ENCODE measurements around the gene ODAD2.

DNA sequence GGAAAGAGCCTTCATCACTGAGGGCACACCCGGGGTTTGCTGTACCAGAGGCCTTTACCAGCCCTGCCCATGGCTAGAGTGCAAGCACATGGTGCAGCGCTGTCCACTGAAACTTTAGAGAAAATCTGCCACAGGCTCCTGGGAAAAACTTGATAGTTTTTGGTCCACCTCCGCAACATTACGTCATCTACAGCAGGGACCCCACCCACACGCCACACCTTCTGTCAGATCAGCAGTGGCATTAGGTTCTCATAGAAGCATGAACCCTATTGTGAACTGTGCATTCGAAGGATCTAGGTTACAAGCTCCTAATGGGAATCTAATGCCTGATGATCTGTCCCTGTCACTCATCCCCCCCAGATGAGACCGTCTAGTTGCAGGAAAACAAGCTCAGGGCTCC is 2.5 kb upstream of the ODAD2 start:
- TF ChIP-seq CTCF (IDR thresholded peaks at IDR 0.05 in 2 of 3, conservative IDR thresholded peaks at IDR 0.05 in 1 of 3; ENCODE audit: borderline replicate concordance in 1 of 3, insufficient read depth in 1 of 3, low read depth in 2 of 3, low read length in 2 of 3) = no peak
- no peak for TF ChIP-seq POLR2A (IDR thresholded peaks at IDR 0.05; ENCODE audit: borderline replicate concordance, extremely low read depth, insufficient read depth, insufficient read length)
- no peak for TF ChIP-seq ZNF274 (IDR thresholded peaks at IDR 0.05; ENCODE audit: low read depth, low read length)
- no peak for TF ChIP-seq YY1 (IDR thresholded peaks at IDR 0.05; ENCODE audit: extremely low read depth, insufficient replicate concordance, low read depth, low read length)
- TF ChIP-seq EZH2 (IDR thresholded peaks at IDR 0.05) = no peak
- no peak for TF ChIP-seq POLR2AphosphoS5 (IDR thresholded peaks at IDR 0.05; ENCODE audit: low read depth, low read length)
- TF ChIP-seq ATF3 (IDR thresholded peaks at IDR 0.05) = no peak
- TF ChIP-seq RAD21 (IDR thresholded peaks at IDR 0.05; ENCODE audit: low read depth) = no peak
- no peak for TF ChIP-seq SIN3A (IDR thresholded peaks at IDR 0.05; ENCODE audit: low read depth)
- TF ChIP-seq, protein P1, sequence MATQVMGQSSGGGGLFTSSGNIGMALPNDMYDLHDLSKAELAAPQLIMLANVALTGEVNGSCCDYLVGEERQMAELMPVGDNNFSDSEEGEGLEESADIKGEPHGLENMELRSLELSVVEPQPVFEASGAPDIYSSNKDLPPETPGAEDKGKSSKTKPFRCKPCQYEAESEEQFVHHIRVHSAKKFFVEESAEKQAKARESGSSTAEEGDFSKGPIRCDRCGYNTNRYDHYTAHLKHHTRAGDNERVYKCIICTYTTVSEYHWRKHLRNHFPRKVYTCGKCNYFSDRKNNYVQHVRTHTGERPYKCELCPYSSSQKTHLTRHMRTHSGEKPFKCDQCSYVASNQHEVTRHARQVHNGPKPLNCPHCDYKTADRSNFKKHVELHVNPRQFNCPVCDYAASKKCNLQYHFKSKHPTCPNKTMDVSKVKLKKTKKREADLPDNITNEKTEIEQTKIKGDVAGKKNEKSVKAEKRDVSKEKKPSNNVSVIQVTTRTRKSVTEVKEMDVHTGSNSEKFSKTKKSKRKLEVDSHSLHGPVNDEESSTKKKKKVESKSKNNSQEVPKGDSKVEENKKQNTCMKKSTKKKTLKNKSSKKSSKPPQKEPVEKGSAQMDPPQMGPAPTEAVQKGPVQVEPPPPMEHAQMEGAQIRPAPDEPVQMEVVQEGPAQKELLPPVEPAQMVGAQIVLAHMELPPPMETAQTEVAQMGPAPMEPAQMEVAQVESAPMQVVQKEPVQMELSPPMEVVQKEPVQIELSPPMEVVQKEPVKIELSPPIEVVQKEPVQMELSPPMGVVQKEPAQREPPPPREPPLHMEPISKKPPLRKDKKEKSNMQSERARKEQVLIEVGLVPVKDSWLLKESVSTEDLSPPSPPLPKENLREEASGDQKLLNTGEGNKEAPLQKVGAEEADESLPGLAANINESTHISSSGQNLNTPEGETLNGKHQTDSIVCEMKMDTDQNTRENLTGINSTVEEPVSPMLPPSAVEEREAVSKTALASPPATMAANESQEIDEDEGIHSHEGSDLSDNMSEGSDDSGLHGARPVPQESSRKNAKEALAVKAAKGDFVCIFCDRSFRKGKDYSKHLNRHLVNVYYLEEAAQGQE (IDR thresholded peaks at IDR 0.05; ENCODE audit: low read depth) = no peak
- no peak for TF ChIP-seq ZBTB33 (IDR thresholded peaks at IDR 0.05; ENCODE audit: extremely low read depth, insufficient replicate concordance, low read length)
- TF ChIP-seq SRF (IDR thresholded peaks at IDR 0.05; ENCODE audit: low read depth) = no peak
- TF ChIP-seq SP1 (IDR thresholded peaks at IDR 0.05; ENCODE audit: low read depth) = no peak

Data from HCT116 (cell line).